Hepatocyte (in vitro differentiated cells): ENCODE measurements around the gene CCL26. TPM values are rescaled to one million over a fixed set of nuclear protein-coding genes. Genes with fewer than 3 reads are reported as not detected.

Experiments used
- DNase-seq: peaks from one replicate; pipeline ENCODE4 v3.0.0-alpha.2; 2016; ENCODE audit warnings: low spot score
- H2AFZ ChIP-seq: fragments of 200-600 bp; sonication (generic); 2 replicates; pipeline ENCODE4 v1.6.0; 2016; ENCODE audit warnings: antibody characterized with exemption, mild to moderate bottlenecking
- H3K27ac ChIP-seq: fragments of 200-600 bp; sonication (generic); 2 replicates; pipeline ENCODE4 v1.5.1; 2016; ENCODE audit warnings: mild to moderate bottlenecking
- H3K27me3 ChIP-seq: fragments of 200-600 bp; sonication (generic); 2 replicates; pipeline ENCODE4 v1.6.1; 2016
- H3K36me3 ChIP-seq: fragments of 200-600 bp; sonication (generic); replicated peaks from 2 replicates; pipeline ENCODE4 v1.5.1; 2016; ENCODE audit warnings: low read depth; ENCODE audit not compliant: insufficient read depth
- H3K4me1 ChIP-seq: fragments of 200-600 bp; sonication (generic); 2 replicates; pipeline ENCODE4 v1.5.1; 2016; ENCODE audit warnings: mild to moderate bottlenecking, moderate library complexity; ENCODE audit not compliant: insufficient read depth
- H3K4me2 ChIP-seq: fragments of 200-600 bp; sonication (generic); 2 replicates; pipeline ENCODE4 v1.6.0; 2016
- H3K4me3 ChIP-seq: fragments of 200-600 bp; sonication (generic); 2 replicates; pipeline ENCODE4 v1.5.1; 2016; ENCODE audit warnings: mild to moderate bottlenecking
- H3K79me2 ChIP-seq: fragments of 200-600 bp; sonication (generic); 2 replicates; pipeline ENCODE4 v1.6.0; 2017; ENCODE audit warnings: mild to moderate bottlenecking
- H3K9me2 ChIP-seq: fragments of 200-600 bp; sonication (generic); replicated peaks from 2 replicates; pipeline ENCODE4 v1.6.0; 2017; ENCODE audit warnings: mild to moderate bottlenecking; ENCODE audit not compliant: insufficient read depth
- H3K9me3 ChIP-seq: fragments of 200-600 bp; sonication (generic); 2 replicates; pipeline ENCODE4 v1.5.1; 2016; ENCODE audit warnings: low read depth, mild to moderate bottlenecking
- H4K20me1 ChIP-seq: fragments of 200-600 bp; sonication (generic); 2 replicates; pipeline ENCODE4 v1.6.0; 2016; ENCODE audit warnings: mild to moderate bottlenecking; ENCODE audit not compliant: insufficient read depth, poor library complexity, severe bottlenecking
- EZH2 ChIP-seq: fragments of 200-600 bp; sonication (generic); IDR thresholded peaks from 2 replicates; pipeline ENCODE4 v1.6.1; 2016; ENCODE audit warnings: antibody characterized with exemption, mild to moderate bottlenecking, borderline replicate concordance
- EZH2phosphoT487 ChIP-seq: fragments of 200-600 bp; sonication (generic); IDR thresholded peaks from one replicate; pipeline ENCODE4 v1.6.1; 2018; ENCODE audit warnings: antibody characterized with exemption, mild to moderate bottlenecking, low read depth, moderate library complexity; ENCODE audit not compliant: unreplicated experiment, severe bottlenecking
- WGBS: methylation state at CpG from one replicate; pipeline ENCODE4 v1.1.6; 2016; ENCODE audit warnings: low lambda C conversion rate; ENCODE audit errors: missing lambda C conversion rate; 5-methylcytosine and 5-hydroxymethylcytosine counted together
- polyA plus RNA-seq: library from polyadenylated mRNA; unstranded; fragments of >200 nt; fragmentation: Nextera tagmentation; extraction: Ambion mirVana; gene quantifications from 2 replicates; pipeline ENCODE4 v1.2.1, GENCODE V29; 2016
- total RNA-seq: library from RNA; depleted of rRNA; stranded (reverse); fragments of >200 nt; gene quantifications from 2 replicates; pipeline ENCODE4 v1.2.3, GENCODE V29; 2014
- TF ChIP-seq, protein P1 (sequence below): fragments of 200-600 bp; sonication (generic); IDR thresholded peaks from 2 replicates; pipeline ENCODE4 v1.5.1; 2016; ENCODE audit warnings: antibody characterized with exemption, mild to moderate bottlenecking; ENCODE audit not compliant: poor library complexity

Gene CCL26
- total and polyA plus RNA-seq, 2 experiments from 2014 or later, result 8.7 to 15.3 TPM

- Histone ChIP-seq H3K4me3 (no peak overlapping the region), H3K4me2 (no peak overlapping the region), H4K20me1 (no peaks in the 10 kb centered on the region), H2AFZ (no peak overlapping the region), H3K27ac (no peak overlapping the region), H3K9me3 (no peaks in the 10 kb centered on the region), H3K4me1 (no peaks in the 10 kb centered on the region), H3K36me3 (no peaks in the 10 kb centered on the region), H3K27me3 (no peaks in the 10 kb centered on the region), H3K79me2 (no peaks in the 10 kb centered on the region), H3K9me2 (no peaks in the 10 kb centered on the region)
- no peak for DNase-seq
- no peak for TF ChIP-seq EZH2phosphoT487
- TF ChIP-seq, protein P1, sequence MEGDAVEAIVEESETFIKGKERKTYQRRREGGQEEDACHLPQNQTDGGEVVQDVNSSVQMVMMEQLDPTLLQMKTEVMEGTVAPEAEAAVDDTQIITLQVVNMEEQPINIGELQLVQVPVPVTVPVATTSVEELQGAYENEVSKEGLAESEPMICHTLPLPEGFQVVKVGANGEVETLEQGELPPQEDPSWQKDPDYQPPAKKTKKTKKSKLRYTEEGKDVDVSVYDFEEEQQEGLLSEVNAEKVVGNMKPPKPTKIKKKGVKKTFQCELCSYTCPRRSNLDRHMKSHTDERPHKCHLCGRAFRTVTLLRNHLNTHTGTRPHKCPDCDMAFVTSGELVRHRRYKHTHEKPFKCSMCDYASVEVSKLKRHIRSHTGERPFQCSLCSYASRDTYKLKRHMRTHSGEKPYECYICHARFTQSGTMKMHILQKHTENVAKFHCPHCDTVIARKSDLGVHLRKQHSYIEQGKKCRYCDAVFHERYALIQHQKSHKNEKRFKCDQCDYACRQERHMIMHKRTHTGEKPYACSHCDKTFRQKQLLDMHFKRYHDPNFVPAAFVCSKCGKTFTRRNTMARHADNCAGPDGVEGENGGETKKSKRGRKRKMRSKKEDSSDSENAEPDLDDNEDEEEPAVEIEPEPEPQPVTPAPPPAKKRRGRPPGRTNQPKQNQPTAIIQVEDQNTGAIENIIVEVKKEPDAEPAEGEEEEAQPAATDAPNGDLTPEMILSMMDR, result no peak
- no peak for TF ChIP-seq EZH2
- WGBS, result 96% methylated on average over 4 of the region's 4 CpGs
These were observed 34.7 kb upstream of the CCL26 start for GRCh38 chr7:75806560-75807307.

DNA sequence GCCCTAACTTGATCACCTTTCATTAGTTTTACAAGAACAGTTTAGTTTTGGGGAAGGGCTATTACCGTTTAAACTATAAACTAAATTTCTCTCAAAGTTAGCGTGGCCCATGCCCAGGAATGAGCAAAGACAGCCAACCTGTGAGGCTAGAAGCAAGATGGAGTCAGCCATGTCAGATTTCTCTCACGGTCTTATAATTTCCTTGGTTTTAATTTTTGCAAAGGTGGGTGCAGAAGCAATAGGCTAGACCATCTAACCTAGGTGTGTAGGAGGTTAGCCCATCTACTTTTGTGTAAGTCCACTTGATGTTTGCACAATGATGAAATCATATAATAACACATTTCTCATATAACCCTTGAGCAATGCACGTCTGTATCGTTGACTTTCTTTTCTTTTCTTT lies 32.7 kb upstream of the CCL26 start:
- Histone ChIP-seq H3K36me3 (no peaks in the 10 kb centered on the region), H3K4me2 (no peak overlapping the region), H3K79me2 (no peaks in the 10 kb centered on the region), H3K9me2 (no peaks in the 10 kb centered on the region), H3K27me3 (no peaks in the 10 kb centered on the region), H3K4me3 (no peak overlapping the region), H3K4me1 (no peaks in the 10 kb centered on the region), H3K27ac (no peak overlapping the region), H3K9me3 (no peaks in the 10 kb centered on the region), H4K20me1 (no peaks in the 10 kb centered on the region), H2AFZ (no peak overlapping the region)
- WGBS, result 76% methylated on average over 5 of the region's 5 CpGs
- TF ChIP-seq EZH2, result no peak
- TF ChIP-seq EZH2phosphoT487, result no peak
- TF ChIP-seq, protein P1, result no peak
- no peak for DNase-seq

DNA sequence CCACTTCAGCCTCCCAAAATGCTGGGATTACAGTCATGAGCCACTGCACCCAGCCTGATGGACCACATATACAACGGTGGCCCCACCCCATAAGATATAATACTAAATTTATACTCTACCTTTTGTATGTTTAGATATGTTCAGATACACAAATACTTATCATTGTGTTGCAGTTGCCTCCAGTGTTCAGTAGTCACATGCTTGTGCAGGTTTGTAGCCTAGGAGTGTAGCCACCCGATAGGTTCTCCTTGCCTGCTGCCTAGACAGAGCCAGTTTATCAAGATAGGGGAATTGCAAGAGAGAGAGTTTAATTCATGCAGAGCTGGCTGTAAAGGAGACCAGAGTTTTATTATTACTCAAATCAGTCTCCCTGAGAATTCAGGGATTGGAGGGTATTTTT lies 32.0 kb upstream of the CCL26 start:
- no peak for DNase-seq
- no peaks in the 10 kb centered on the region for H4K20me1 ChIP-seq
- no peak overlapping the region for H2AFZ ChIP-seq
- no peaks in the 10 kb centered on the region for H3K9me3 ChIP-seq
- 90% methylated on average over 2 of the region's 2 CpGs for WGBS
- no peaks in the 10 kb centered on the region for H3K4me1 ChIP-seq
- no peak overlapping the region for H3K27ac ChIP-seq
- no peak overlapping the region for H3K4me2 ChIP-seq
- no peaks in the 10 kb centered on the region for H3K79me2 ChIP-seq
- no peaks in the 10 kb centered on the region for H3K27me3 ChIP-seq
- no peaks in the 10 kb centered on the region for H3K9me2 ChIP-seq
- no peak overlapping the region for H3K4me3 ChIP-seq
- H3K36me3 ChIP-seq, result no peaks in the 10 kb centered on the region
- TF ChIP-seq EZH2phosphoT487, result no peak
- no peak for TF ChIP-seq EZH2
- TF ChIP-seq, protein P1, result no peak
